Urinary bladder (tissue), 4 donors: ENCODE results near the gene STC2. TPM values are rescaled to one million over a fixed set of nuclear protein-coding genes. Genes with fewer than 3 reads are reported as not detected.
"Not testable (repeated sequence)": the region's sequence is repeated elsewhere in the genome, so short reads cannot be mapped to it uniquely, and the experiment has no call there.

Experiments
- DNase-seq: peaks from one replicate; pipeline ENCODE4 v3.0.0-alpha.2; 2015; ENCODE audit errors: extremely low spot score
- H3K27ac ChIP-seq: one replicate; pipeline ENCODE4 v1.5.1; 2013; ENCODE audit warnings: low read depth, mild to moderate bottlenecking, moderate library complexity
- H3K36me3 ChIP-seq: one replicate; pipeline ENCODE4 v1.6.1; 2013; ENCODE audit warnings: mild to moderate bottlenecking, moderate library complexity; ENCODE audit not compliant: insufficient read depth
- H3K4me1 ChIP-seq: one replicate; pipeline ENCODE4 v1.6.1; 2013; ENCODE audit warnings: mild to moderate bottlenecking, moderate library complexity; ENCODE audit not compliant: insufficient read depth
- H3K4me3 ChIP-seq: one replicate; pipeline ENCODE4 v1.5.1; 2013; ENCODE audit warnings: low read depth, low read length
- WGBS: extraction: QIAGEN DNeasy Blood & Tissue Kit; methylation state at CpG from one replicate; pipeline ENCODE4 v1.1.7; 2013; 5-methylcytosine and 5-hydroxymethylcytosine counted together
- polyA plus RNA-seq: library from polyadenylated mRNA; stranded (reverse); fragments of 200-250 nt; gene quantifications from one replicate; pipeline ENCODE4 v1.2.3, GENCODE V29; 2013
- total RNA-seq: library from RNA; depleted of rRNA; stranded (reverse); fragments of >200 nt; gene quantifications from one replicate; pipeline ENCODE4 v1.2.3, GENCODE V29; 2014
- donor health status: healthy with polysubstance abuse.
- donor health status: healthy.

STC2 gene, protein sequence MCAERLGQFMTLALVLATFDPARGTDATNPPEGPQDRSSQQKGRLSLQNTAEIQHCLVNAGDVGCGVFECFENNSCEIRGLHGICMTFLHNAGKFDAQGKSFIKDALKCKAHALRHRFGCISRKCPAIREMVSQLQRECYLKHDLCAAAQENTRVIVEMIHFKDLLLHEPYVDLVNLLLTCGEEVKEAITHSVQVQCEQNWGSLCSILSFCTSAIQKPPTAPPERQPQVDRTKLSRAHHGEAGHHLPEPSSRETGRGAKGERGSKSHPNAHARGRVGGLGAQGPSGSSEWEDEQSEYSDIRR
- 3.4 TPM for total RNA-seq
- polyA plus RNA-seq = 8.9 TPM

DNA sequence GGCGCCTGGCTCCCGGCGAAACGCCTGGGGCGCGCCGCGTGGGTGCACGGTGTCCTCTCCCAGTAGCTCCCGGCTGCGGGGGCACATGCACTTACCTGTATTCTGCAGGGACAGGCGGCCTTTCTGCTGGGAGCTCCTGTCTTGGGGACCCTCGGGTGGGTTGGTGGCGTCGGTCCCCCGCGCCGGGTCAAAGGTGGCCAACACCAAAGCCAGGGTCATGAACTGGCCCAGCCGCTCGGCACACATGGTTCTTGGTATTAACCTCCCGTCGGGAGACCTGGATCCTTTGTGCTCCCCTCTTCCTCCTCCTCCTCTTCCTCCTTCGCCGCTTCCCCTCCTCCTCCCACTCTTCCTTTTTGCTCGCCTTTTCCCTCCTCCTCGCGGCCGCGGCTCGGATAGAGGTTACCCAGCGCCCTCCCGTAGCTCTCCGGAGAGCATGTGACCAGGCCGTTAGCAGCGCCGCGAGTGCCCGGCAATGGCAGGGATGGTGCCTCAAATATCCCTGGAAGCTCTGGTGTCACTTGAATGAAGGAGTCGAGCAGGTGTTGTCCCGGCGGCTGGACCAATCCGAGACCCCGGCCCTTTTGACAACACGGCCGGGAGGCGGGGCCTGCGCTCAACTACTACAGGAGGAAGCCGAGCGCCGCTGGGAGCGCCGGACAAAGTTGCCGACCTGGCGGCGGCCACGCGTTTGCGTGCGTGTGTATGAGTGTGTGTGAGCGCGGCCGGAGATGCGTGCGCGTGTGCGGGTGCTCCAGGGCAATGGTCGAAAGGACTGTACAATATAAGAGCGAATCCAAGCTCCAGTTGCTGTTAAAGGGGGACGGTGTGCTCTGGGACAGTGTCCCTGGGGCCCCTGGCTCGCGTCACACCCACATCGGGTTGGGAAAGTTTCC lies at the start of gene STC2:
STC2 (minus strand) TSS at position 467 of the 896 bp plus-strand sequence; CDS start at position 246, 221 bp downstream.
- peak within 1 kb of the TSS; percentile 38 for H3K4me3 ChIP-seq
- H3K4me1 ChIP-seq = no peaks in the 10 kb centered on the region
- no peak within 1 kb of the TSS for H3K27ac ChIP-seq
- whole genome bisulfite sequencing = 2% methylated on average over 72 of the region's 72 CpGs
- DNase-seq = no peak
- H3K36me3 ChIP-seq = no peaks in the 10 kb centered on the region

DNA sequence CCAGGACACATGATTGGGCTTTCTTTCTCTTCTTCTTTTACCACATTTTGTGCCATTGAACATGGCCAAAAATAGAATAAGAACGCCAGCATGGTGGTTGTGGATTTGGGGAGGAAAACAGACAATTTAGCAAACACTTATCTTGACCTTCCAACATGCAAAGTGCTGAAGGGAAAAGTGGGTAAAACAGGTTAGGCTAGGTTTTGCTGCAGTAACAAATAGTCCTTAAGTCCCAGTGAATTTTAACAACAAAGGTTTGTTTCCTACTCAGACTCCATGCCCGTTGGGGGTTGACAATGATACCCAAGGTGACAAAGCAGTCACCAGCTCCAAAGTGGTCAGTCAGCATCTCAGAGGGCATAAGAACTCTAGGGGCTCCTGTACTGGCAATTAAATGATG lies 43.2 kb upstream of the STC2 start:
- no peak for DNase-seq
- Histone ChIP-seq H3K36me3 (no peaks in the 10 kb centered on the region), H3K4me3 (no peak overlapping the region), H3K4me1 (no peaks in the 10 kb centered on the region), H3K27ac (no peak overlapping the region)
- 42% methylated on average over 2 of the region's 2 CpGs for WGBS

DNA sequence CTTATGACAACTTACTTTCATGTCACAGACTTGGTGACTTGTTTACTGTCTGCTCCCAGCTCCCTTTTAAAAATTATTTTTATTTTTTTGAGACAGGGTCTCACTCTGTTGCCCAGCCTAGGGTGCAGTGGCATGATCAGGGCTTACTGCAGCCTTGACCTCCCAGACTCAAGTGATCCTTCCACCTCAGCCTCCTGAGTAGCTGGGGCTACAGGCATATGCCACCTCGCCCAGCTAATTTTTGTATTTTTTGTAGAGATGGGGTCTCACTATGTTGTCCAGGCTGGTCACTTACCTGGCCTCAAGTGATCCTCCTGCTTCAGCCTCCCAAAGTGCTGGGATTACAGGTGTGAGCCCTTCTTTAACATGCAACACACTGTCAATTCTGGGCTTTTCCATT lies 35.2 kb upstream of the STC2 start:
- not testable (repeated sequence) for H3K4me1 ChIP-seq, H3K4me3 ChIP-seq, DNase-seq, H3K27ac ChIP-seq, H3K36me3 ChIP-seq
- 93% methylated on average over 1 of the region's 1 CpG for WGBS

DNA sequence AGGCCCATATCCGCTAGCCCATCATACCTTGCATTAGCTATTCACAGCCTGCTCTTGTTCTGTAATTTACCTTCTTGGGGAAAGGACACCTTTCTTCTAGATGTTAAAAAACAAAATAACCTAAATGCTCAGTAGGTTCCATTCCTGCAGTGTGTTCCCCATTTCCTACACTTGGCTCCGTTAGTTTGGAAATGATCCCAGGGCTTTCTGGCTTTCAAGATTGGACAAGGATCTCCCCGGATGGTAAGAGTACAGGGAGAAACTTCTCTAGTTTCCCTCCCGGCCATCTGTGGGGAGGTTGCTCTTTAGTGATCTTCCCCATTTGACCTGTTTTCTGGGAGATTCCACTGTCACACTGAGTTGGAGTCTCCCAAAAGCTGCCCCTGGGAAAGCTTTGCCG lies 27.3 kb upstream of the STC2 start:
- WGBS = 62% methylated on average over 5 of the region's 5 CpGs
- no peaks in the 10 kb centered on the region for H3K36me3 ChIP-seq

DNA sequence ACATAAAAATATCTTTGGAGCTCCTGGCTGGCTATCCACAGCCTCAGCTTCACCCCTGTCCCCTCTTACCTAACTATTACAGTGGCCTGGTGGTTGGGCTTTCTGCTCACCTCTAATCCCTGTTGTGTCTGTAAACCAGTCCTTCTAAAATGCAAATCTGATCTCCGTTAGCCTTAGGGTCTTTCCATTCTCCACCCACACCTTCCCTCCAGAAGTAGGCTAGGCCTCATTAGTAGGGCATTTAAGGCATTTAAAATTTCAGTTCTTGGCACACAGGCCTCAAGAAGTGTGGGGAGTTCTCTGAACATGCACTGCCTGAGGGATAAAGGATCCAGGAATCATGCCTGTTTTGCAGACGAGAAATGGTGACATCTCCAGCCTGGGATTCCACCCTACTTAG lies 26.4 kb upstream of the STC2 start:
- no peak for DNase-seq
- Histone ChIP-seq H3K4me1 (no peaks in the 10 kb centered on the region), H3K4me3 (no peak overlapping the region), H3K27ac (no peak overlapping the region), H3K36me3 (no peaks in the 10 kb centered on the region)
- 87% methylated on average over 2 of the region's 2 CpGs for WGBS

More for the DNA sequence above, 27.3 kb upstream of the STC2 start:
- no peak overlapping the region for H3K27ac ChIP-seq
- DNase-seq = no peak
- no peaks in the 10 kb centered on the region for H3K4me1 ChIP-seq
- H3K4me3 ChIP-seq = no peak overlapping the region

DNA sequence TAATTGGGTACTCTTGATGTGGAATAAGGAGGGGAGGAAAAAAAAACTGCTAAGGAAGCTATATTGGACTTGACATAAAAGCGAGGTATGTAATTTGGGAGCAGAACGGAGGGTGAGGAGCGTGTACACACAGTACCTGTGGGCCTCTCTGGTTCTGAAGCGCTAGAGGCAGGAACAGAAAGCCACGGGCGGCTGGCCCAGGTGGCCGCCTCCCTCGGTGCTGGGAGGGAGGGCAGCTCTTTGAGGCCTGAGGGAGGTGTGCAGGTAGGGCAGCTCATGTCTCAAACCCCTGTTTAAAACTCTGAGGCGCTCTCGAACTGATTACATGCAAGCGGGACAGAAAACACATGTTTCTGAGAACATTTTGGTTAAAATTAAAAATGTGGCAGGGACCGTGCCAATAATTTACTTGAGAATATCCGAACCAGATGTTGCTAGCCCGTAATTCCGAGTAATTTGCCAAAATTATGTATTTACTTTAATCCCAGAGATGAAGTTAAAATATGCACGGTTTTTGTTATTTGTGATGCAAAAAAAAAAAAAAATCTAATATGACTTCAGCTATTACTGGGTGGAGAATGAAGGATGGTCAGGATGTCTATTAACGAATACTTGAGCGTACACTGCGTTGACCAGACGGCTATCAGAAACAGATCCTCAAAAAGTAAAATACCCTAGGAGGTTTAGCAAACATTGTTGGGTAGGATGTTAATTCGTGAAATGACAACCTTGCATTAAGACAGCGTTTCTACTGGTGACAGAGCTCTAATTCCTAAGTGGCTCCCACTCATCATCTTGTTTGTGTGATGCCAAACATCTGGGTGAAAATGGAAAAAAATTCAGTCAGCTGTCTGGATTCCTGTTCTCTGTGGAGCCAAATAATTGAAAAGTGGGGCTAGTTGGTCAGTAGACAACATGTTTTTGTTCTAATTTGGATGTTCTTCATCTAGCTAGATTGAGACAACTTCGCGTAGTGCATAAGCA lies 24.4 kb upstream of the STC2 start:
- Histone ChIP-seq H3K4me1 (no peaks in the 10 kb centered on the region), H3K4me3 (no peak overlapping the region), H3K36me3 (no peaks in the 10 kb centered on the region), H3K27ac (no peak overlapping the region)
- DNase-seq = no peak
- WGBS = 72% methylated on average over 24 of the region's 24 CpGs

DNA sequence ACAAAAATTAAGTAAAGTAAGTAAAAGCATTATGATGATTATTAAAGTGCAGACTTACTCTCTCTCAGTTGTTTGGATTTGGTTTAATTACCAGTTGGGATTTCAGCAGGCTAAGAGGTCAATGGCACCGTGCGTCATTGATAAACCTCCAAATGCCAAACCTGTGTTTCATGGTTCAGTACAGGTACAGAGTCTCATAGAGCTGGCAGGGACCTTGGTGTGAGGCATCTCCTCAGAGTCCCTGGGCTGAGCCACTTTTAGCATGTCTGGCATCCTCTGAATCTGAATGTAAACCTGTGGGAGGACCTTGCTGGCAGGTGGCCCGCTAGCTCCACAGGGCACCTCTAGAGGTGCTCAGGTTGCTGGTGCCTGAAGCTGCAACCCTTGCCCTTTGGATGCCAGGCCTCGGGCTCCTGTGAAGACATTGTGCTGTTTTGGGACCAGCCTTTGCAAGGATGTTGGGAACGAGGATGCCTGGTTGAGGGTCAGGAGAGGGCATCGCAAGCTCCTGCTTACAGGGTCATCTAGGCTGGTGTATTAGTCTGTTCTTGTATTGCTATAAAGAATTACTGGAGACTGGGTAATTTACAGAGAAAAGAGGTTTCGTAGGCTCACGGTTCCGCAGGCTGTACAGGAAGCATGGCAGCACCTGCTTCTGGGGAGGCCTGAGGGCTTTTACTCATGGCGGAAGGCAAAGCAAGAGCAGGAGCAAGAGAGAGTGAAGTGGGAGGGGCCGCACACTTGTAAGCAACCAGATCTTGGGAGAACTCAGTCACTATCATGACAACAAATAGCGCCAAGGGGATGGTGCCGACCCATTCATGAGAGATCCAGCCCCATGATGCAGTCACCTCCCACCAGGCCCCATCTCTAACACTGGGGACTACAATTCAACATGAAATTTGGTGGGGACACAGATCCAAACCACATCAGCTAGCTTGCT lies 14.9 kb upstream of the STC2 start:
- Histone ChIP-seq H3K36me3 (no peaks in the 10 kb centered on the region), H3K4me3 (no peak overlapping the region), H3K4me1 (no peaks in the 10 kb centered on the region), H3K27ac (no peak overlapping the region)
- no peak for DNase-seq
- 91% methylated on average over 13 of the region's 13 CpGs for WGBS

DNA sequence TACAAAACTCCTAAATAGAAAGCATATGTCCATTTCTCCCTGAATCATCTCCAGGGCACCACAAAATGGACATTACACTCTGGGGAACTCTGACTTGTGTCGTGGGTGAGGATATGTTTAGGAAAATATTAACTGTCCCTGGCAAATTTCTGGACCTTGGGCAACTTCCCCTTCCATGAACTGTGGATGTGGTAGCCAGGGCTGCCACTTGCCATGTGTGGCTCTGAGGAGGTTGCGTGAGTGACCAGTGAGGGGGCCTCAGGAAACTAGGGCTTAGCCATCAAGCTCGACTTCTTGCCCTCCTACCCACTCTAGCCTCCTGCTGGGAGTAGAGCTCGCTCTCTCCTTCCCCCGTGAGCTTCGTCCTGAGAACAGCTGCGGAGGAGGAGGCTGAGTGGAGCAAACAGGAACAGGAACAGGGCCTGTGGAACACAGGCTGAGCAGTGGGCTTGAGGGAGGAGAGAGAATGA lies 13.8 kb upstream of the STC2 start:
- H3K4me3 ChIP-seq = no peak overlapping the region
- no peaks in the 10 kb centered on the region for H3K36me3 ChIP-seq
- no peaks in the 10 kb centered on the region for H3K4me1 ChIP-seq
- no peak for DNase-seq
- H3K27ac ChIP-seq = no peak overlapping the region
- 61% methylated on average over 7 of the region's 7 CpGs for WGBS

DNA sequence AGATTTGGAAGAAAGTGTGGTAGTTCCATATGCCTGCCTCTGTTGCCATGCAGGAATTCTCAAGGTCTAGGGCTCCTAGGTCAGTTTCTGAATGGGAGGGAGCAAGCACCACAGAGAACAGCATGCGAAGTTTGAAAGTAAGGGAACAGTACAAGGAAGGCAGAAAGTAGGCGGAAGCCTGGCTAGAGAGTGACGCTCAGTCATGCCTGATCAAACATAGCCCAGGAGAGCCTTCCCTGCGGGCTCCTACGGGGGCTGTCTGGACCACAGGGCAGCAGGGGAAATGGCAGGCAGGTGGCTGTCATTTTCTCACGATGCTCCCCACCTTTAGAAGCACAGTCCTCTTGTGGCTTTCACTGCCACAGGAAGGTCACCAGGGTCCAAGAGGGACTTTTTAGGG lies 12.8 kb upstream of the STC2 start:
- no peak overlapping the region for H3K4me3 ChIP-seq
- H3K36me3 ChIP-seq = no peaks in the 10 kb centered on the region
- 82% methylated on average over 6 of the region's 6 CpGs for WGBS
- no peak for DNase-seq
- no peak overlapping the region for H3K27ac ChIP-seq
- H3K4me1 ChIP-seq = no peaks in the 10 kb centered on the region

DNA sequence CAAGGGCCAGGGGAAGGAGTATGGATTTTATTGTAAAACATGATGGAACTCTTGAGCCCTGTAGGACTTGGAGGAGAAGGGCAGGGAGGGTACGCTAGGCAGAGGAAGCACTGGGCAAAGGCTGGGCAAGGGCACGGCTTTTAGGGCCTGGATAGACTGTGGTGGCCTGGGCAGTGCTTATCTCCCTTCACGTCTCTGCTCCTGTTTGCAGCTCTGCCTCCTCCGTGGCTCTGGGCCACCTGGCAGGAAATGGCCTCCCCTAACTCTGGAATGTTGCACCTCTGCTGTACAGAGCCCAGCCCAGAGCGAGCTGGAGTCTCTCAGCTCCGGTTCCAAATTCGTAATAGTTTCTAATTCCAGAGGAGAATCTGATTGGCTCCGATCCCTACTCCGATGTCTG lies 12.2 kb upstream of the STC2 start:
- H3K4me3 ChIP-seq = no peak overlapping the region
- 80% methylated on average over 9 of the region's 9 CpGs for WGBS
- no peak overlapping the region for H3K27ac ChIP-seq
- DNase-seq = no peak
- no peaks in the 10 kb centered on the region for H3K36me3 ChIP-seq
- H3K4me1 ChIP-seq = no peaks in the 10 kb centered on the region

DNA sequence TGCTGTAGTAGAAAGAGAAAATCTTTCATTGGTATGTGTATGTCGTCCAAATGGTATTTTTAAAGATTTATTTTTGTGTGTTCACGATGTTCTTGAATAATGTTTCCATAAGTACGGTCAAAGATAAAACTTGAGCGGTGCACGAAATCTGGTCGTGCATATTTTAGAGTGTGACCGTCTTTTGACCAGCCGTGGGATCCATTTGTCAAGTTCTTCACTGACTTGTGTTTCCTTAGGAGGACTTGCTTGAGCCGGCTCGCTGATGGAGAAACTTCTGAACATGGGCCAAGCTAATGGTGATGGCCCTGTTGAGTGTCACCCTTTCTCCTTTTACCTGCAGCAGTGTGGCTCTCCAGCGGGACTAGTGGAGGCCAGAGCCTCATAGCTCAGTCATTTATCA lies 11.1 kb upstream of the STC2 start:
- Histone ChIP-seq H3K4me3 (no peak overlapping the region), H3K4me1 (no peaks in the 10 kb centered on the region), H3K36me3 (no peaks in the 10 kb centered on the region), H3K27ac (no peak overlapping the region)
- DNase-seq = no peak
- WGBS = 81% methylated on average over 11 of the region's 11 CpGs

DNA sequence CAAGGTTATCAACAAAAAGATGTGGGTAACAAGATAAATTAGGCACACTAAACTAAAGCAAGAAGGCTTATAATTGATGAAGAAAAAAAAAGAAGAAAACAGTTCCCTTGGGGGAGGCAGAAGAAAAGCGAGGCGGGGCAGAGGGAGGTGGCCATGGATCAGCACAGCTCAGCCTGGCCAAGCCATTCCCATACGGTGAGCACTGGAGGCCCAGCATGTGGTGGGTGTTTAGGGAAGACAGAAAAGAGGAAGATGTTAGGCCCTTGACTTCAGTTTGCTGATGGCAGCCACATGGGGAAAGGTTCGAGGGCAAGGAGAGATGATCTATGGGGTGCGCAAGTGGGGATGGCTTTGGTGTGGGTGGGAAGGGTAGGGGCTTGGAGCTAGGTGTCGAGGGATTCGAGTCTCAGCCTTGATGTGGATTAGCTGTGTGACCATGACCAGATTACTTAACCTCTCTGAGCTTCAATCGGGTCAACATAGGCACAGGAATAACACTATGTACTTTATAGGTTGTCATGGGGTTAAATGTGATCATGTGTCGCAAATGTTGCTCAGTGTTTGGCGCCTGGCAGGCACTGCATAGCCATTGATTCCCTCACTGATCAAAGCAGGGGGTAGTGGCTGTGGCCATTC lies 10.3 kb upstream of the STC2 start:
- no peak overlapping the region for H3K27ac ChIP-seq
- no peaks in the 10 kb centered on the region for H3K4me1 ChIP-seq
- WGBS = 90% methylated on average over 10 of the region's 10 CpGs

More for the DNA sequence above, 10.3 kb upstream of the STC2 start:
- H3K36me3 ChIP-seq = no peaks in the 10 kb centered on the region
- H3K4me3 ChIP-seq = no peak overlapping the region
- DNase-seq = no peak
